GM21576 (cell line): Measurements from ENCODE around the gene PNLDC1.
"Not testable (repeated sequence)": the region's sequence is repeated elsewhere in the genome, so short reads cannot be mapped to it uniquely, and the experiment has no call there.

Experiments used
- ATAC-seq: cut with Tn5 transposase; IDR thresholded peaks from one replicate; pipeline ENCODE4 v1.9.1; 2021; ENCODE audit warnings: mild to moderate bottlenecking, moderate library complexity; ENCODE audit not compliant: unreplicated experiment

PNLDC1 gene

GRCh38 chr6:159844737-159845645 lies 44.9 kb downstream of the PNLDC1 start:
- ATAC-seq: no peak

- not testable (repeated sequence) for ATAC-seq
Measured at GRCh38 chr6:159848552-159848951, 48.5 kb downstream of the PNLDC1 start.

- ATAC-seq: not testable (repeated sequence)
Measured at GRCh38 chr6:159849851-159850250, 49.8 kb downstream of the PNLDC1 start.

GRCh38 chr6:159852877-159853276 lies 52.8 kb downstream of the PNLDC1 start:
- ATAC-seq: no peak

DNA sequence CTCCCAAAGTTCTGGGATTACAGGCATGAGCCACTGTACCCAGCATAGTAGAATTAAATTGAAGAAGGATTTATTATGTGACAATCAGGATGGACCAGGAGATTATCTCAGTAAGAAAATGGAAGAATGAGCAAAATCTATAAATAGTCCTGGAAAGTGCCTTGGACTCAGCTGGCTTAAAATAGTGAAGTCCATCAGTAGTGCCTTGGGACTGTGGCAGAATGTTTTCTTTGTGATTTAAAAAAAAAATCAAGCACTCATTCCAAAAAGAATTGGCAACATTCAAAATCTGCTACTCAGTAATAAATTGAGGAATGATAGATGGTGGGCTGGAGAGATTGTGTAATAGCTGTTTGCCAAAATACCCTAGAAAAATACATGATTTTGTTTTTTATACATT lies 53.7 kb downstream of the PNLDC1 start:
- ATAC-seq: no peak

- ATAC-seq: no peak
Measured at GRCh38 chr6:159854959-159855358, 54.9 kb downstream of the PNLDC1 start.

DNA sequence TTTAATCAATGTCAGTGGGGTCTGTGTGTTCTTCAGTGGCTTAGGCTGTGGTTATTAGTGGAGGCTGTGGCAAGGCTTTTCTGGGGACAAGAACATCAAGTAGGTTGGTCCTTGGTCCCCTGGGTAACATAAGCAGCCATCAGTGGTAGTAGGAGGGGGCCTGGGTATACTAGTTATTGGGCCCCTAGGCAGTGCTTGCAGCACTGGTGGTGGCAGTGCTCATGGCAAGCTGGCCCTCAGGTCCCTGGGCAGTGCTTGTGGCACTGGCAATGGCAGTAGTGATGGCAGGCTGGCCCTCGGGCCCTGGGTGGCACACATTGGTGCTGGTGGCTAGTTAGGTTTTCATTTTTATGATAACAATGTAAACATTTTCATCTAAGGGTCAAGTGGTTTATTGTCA lies 58.2 kb downstream of the PNLDC1 start:
- no peak for ATAC-seq

DNA sequence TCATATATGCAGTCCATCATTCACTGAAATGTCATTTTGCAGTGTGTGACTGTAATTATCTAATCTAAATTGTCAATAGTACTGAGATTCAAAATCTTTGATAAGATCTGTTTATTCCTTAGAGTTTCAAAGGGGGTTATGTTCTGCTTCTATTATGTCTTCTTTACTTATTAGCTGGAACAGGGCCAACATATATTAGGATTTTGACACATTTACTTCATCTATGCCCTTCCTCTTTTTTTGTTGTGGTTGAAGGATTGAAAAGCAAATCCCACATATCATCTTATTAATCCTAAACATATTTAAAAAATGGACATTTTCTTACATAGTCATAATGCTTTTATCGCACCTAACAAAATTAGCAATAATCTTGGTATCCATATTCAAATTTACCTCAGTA lies 60.4 kb downstream of the PNLDC1 start:
- ATAC-seq: no peak

DNA sequence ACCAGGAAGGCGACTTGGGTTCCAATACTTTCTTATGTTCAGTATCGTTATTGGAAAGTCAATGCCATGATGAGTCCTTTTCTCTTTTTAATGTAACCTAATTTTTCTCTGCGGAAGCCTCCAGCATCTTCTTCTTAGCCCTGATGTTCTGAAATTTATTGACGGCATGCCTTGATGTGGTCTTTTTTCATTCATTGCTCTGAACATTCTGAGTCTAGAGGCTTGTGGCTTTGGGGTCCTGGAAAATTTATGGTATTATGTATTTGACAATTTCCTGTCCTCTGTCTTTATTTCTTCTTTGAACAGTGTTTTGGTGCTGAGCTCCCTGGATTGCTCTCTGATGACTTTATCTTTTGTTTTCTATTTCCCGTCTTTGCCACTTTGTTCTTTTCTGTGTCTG lies 62.0 kb downstream of the PNLDC1 start:
- ATAC-seq: no peak

- not testable (repeated sequence) for ATAC-seq
Measured at GRCh38 chr6:159863341-159863740, 63.3 kb downstream of the PNLDC1 start.

DNA sequence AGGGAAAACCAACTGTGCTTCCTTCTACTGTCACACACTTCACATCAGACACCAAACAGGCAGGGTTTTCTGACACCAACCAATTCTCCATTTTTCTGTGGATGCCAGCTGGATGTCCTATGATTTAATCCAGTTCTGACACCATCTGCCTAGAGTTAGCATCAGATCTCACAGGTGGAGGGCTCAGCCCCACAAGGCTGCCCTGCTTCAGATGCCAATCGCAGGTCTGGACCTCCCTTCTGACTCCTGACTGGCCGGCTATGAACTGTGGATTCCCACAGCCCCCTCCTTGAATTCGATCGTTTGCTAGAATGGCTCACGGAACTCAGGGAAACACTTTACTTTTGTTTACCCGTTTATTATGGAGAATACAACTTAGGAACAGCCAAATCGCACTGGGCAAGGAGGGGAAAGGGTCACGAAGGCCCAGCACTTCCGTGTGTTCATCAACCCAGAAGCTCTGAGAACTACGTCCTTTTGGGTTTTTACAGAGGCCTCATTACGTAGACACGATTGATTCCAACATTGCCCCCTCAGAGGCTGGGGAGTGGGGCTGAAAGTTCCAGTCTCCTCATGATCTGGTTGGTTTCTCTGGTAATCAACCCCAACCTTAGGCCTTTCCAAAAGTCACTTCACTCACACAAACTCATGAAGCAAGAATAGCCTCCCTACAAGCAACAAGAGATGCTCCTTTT lies 65.3 kb downstream of the PNLDC1 start:
- ATAC-seq: no peak

DNA sequence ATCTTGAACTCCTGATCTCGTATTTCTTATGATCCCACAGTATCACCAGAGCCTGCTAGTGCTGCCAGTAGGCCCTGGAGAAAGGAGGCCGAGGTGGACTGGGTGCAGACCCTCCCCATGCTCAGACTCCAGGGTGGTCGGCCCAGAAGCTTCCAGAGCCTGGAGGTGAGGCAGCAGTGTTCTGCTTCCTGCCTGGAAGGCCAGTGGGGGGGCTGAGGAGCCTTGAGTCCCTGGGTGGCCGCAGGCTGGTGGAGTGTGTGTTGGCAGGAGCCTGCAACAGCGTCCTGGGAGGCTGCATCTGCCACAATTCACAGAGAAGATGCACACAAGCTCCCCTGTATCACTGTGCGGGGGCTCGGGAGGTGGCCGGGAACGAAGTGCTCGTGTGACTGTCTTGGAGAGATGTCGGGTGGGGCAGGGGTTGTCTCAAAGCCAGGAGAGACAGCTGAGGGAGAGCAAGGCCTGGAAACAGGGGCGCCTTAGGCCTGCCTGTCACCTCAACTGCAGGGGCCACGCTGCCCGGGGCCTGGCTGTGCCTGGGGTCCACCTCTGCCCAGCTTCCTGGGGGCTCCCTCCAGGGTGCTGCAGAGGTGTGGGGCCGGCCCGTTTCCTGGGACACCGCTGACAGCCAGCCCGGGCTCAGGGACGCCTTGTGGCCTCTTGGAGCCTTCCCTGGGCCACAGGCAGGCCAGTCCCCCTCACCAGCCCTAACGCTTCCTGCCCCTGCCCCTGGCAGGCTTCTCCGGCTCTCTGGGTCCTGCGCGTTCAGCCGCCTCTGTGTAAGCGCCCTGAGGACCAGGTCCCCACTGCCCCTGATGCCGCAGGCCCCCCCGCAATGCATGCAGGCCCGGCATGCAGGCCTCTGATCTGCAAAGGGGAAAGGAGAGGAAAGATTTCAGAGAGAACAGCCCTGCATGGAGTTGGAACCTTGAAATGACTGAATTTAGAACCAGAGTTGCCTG lies 66.5 kb downstream of the PNLDC1 start:
- ATAC-seq: no peak
